ENCODE data around the gene PDLIM7. TPM values are rescaled to one million over a fixed set of nuclear protein-coding genes. Genes with fewer than 3 reads are reported as not detected.

Gene PDLIM7
- total and polyA plus RNA-seq, 2 of the 4 experiments (the other 2 are of a cell fraction) = 70.4 to 534 TPM

- no peak overlapping the region for H3K9ac ChIP-seq (ENCODE audit: low read depth, low read length)
- peaks cover 3 to 30% of the 10 kb centered on the region in 2 experiments; a peak in 2 of 4 replicates for H3K79me1 ChIP-seq (ENCODE audit: low read depth in 1 of 2, low read length in 2 of 2)
- no peak overlapping the region for H3K23ac ChIP-seq (ENCODE audit: low read depth, low read length)
- TF ChIP-seq POLR2A (IDR thresholded peaks at IDR 0.05; ENCODE audit: low read depth, low read length) (0 out of 2 replicates have a peak, but pooled peaks have one; percentile 69), CTCF (conservative IDR thresholded peaks at IDR 0.05; ENCODE audit: low read depth, low read length) (no peak), FOS (IDR thresholded peaks at IDR 0.05; ENCODE audit: low read depth, low read length) (no peak)
- no peak overlapping the region for H4K8ac ChIP-seq (ENCODE audit: low read depth in 2 of 2, low read length in 2 of 2)
- POLR2A ChIA-PET (ENCODE audit: unreplicated experiment) = interaction anchor here (0.9 kb wide), 1 partner anchor 14 kb away, joined by 7 read pairs; no protein-coding TSS in a partner anchor
- H2AK9ac ChIP-seq (replicated peaks; ENCODE audit: low read depth, low read length, poor library complexity) = peak overlapping the region; percentile 29
- BruUV-seq (replicated peaks) = no TSS peak
- H2AK5ac ChIP-seq (ENCODE audit: low read depth, low read length) = peak overlapping the region; percentile 23; the same call in 1 of the 2 replicates
- H2BK15ac ChIP-seq (ENCODE audit: low read depth, low read length) = no peak overlapping the region
- H2BK120ac ChIP-seq (ENCODE audit: low read depth, low read length) = no peak overlapping the region
- H3K4me3 ChIP-seq (ENCODE audit: insufficient read depth, low read depth, low read length) = no peak overlapping the region
- in situ Hi-C loops (cut with MboI; ENCODE audit: low sequenced_read_pairs) = no loop called here
- H3K9me1 ChIP-seq (ENCODE audit: insufficient read depth, low read length) = peaks cover 25% of the 10 kb centered on the region
- H3K36me3 ChIP-seq (ENCODE audit: control insufficient read depth, insufficient read depth, low read length) = peaks cover 21% of the 10 kb centered on the region
- no peak overlapping the region for H3K56ac ChIP-seq (ENCODE audit: extremely low read depth, insufficient read depth, low read length)
- ATAC-seq (ENCODE audit: low read depth) (no peak), DNase-seq (no peak)
- H3K18ac ChIP-seq (ENCODE audit: low read depth, low read length) = no peak overlapping the region
- no peaks in the 10 kb centered on the region for H3K9me3 ChIP-seq (ENCODE audit: control insufficient read depth, insufficient read depth, low read length)
- dilution Hi-C loops (cut with HindIII; ENCODE audit: low sequenced_read_pairs, unreplicated experiment) = no loop called here
- no peak overlapping the region for H3K27ac ChIP-seq (ENCODE audit: insufficient read depth, low read length)
- CTCF ChIA-PET = interaction anchor here (0.9 kb wide), 1 partner anchor 120 kb away, joined by 10 read pairs; no protein-coding TSS in a partner anchor
- H2BK20ac ChIP-seq (ENCODE audit: low read depth, low read length) = no peak overlapping the region
- peaks cover 37% of the 10 kb centered on the region for H3K4me1 ChIP-seq (ENCODE audit: control insufficient read depth, insufficient read depth, low read length)
- no peak overlapping the region for H2AFZ ChIP-seq (replicated peaks; ENCODE audit: low read length, poor library complexity)
- intact Hi-C loops (cut with micrococcal nuclease) = no loop called here
- no peaks in the 10 kb centered on the region for H3K27me3 ChIP-seq (ENCODE audit: control insufficient read depth, insufficient read depth, low read length)
- H2BK5ac ChIP-seq (ENCODE audit: low read depth, low read length, poor library complexity, severe bottlenecking) = no peak overlapping the region
- H4K91ac ChIP-seq (ENCODE audit: insufficient read depth, low read depth, low read length) = no peak overlapping the region
- no CpG with 5 or more reads among the region's 4 CpGs for WGBS, 2 experiments (ENCODE audit: extremely low coverage in 2 of 2, insufficient read length in 1 of 2)
- H4K20me1 ChIP-seq (ENCODE audit: insufficient read depth, low read length) = peaks cover 53% of the 10 kb centered on the region
- H3K4me2 ChIP-seq (ENCODE audit: low read depth, low read length) = no peak overlapping the region
- no peak overlapping the region for H4K5ac ChIP-seq (ENCODE audit: low read depth, low read length)
- peak overlapping the region; percentile 30; the same call in 1 of the 2 replicates for H3K4ac ChIP-seq (ENCODE audit: low read depth, low read length)
- no peak overlapping the region for H3K14ac ChIP-seq (replicated peaks; ENCODE audit: low read depth, low read length)
These were observed 22.4 kb downstream of the PDLIM7 start for GRCh38 chr5:177474846-177475562.

All from IMR-90 (cell line).